GM12878 (cell line): ENCODE data around the gene UBE2D3.

Experiments
- CREB1 ChIP-seq: IDR thresholded peaks from 2 replicates; pipeline ENCODE4 v1.6.1; 2012; ENCODE audit warnings: low read depth, mild to moderate bottlenecking, inconsistent platforms
- CTCF ChIP-seq, 3 experiments: IDR thresholded peaks in 2 of 3; conservative IDR thresholded peaks in 1 of 3; 2 replicates each; pipeline ENCODE4 v1.5.1; 2011; ENCODE audit warnings: low read depth in 3 of 3, low read length in 3 of 3, mild to moderate bottlenecking in 3 of 3, control low read depth in 2 of 3, moderate library complexity in 2 of 3, inconsistent platforms in 1 of 3, mixed read lengths in 1 of 3; ENCODE audit not compliant: control insufficient read depth in 2 of 3, insufficient read depth in 1 of 3; ENCODE audit errors: extremely low read depth in 1 of 3
- EP300 ChIP-seq, 2 experiments: fragments of 150-350 bp in 1 of 2; IDR thresholded peaks; 2 replicates each; pipeline ENCODE4 v1.6.1; 2011 to 2012; ENCODE audit warnings: low read depth in 2 of 2, low read length in 2 of 2, borderline replicate concordance in 1 of 2, improper control_type of control experiment in 1 of 2, inconsistent platforms in 1 of 2; ENCODE audit not compliant: control insufficient read depth in 1 of 2
- ESRRA ChIP-seq: IDR thresholded peaks from 2 replicates; pipeline ENCODE4 v1.6.1; 2012; ENCODE audit warnings: mild to moderate bottlenecking, low read length, improper control_type of control experiment
- MAX ChIP-seq: IDR thresholded peaks from 2 replicates; pipeline ENCODE4 v1.6.1; 2012; ENCODE audit warnings: low read depth, low read length, improper control_type of control experiment
- NFXL1 ChIP-seq: fragments of 450-650 bp; IDR thresholded peaks from 2 replicates; pipeline ENCODE4 v1.6.1; 2017; ENCODE audit warnings: antibody characterized with exemption, mild to moderate bottlenecking, borderline replicate concordance
- POLR2A ChIP-seq: IDR thresholded peaks from 2 replicates; pipeline ENCODE4 v1.6.1; 2011; ENCODE audit warnings: low read depth, mild to moderate bottlenecking, low read length
- POLR2AphosphoS2 ChIP-seq: IDR thresholded peaks from 2 replicates; pipeline ENCODE4 v1.6.1; 2011; ENCODE audit warnings: low read depth, mild to moderate bottlenecking, low read length, improper control_type of control experiment, moderate library complexity
- PRDM15 ChIP-seq: fragments of 450-650 bp; formaldehyde crosslinking; IDR thresholded peaks from 2 replicates; pipeline ENCODE4 v1.4.0; 2020; ENCODE audit warnings: mild to moderate bottlenecking, moderate library complexity
- RCOR1 ChIP-seq: conservative IDR thresholded peaks from 2 replicates; pipeline ENCODE4 v1.6.1; 2012; ENCODE audit warnings: low read depth, low read length, improper control_type of control experiment
- STAT1 ChIP-seq: fragments of 450-650 bp; conservative IDR thresholded peaks from 2 replicates; pipeline ENCODE4 v1.6.1; 2014; ENCODE audit warnings: antibody characterized with exemption, mild to moderate bottlenecking
- SUZ12 ChIP-seq: fragments of 200-600 bp; sonication (generic); IDR thresholded peaks from one replicate; pipeline ENCODE4 v1.6.1; 2018; ENCODE audit warnings: antibody characterized with exemption, mild to moderate bottlenecking; ENCODE audit not compliant: unreplicated experiment

- TF ChIP-seq CTCF (IDR thresholded peaks at IDR 0.05 in 2 of 3, conservative IDR thresholded peaks at IDR 0.05 in 1 of 3; ENCODE audit: control insufficient read depth in 2 of 3, extremely low read depth in 1 of 3, insufficient read depth in 1 of 3, low read depth in 3 of 3, low read length in 3 of 3) (no peak), NFXL1 (no peak), RCOR1 (no peak), SUZ12 (no peak), POLR2A (no peak), CREB1 (no peak), PRDM15 (no peak), EP300 (IDR thresholded peaks at IDR 0.05; ENCODE audit: borderline replicate concordance in 1 of 2, control insufficient read depth in 1 of 2, low read depth in 2 of 2, low read length in 2 of 2) (no peak), MAX (no peak), POLR2AphosphoS2 (no peak), STAT1 (no peak), ESRRA (no peak)
Measured at GRCh38 chr4:102871772-102872171, 44.4 kb upstream of the UBE2D3 start.
